ENCODE measurements around the gene ASPSCR1. TPM values are rescaled to one million over a fixed set of nuclear protein-coding genes. Genes with fewer than 3 reads are reported as not detected.

ASPSCR1 gene
- total and polyA plus RNA-seq, 4 experiments from 2014 or later: 25.1 to 40.6 (median 38.6) TPM

- POLR2A ChIA-PET (ENCODE audit: partially characterized antibody): interaction anchor here (0.6 to 3.6 kb wide), 2 partner anchors 12 to 41 kb away, joined by 3 to 14 read pairs; partner anchors contain the start of gene DUS1L
- intact Hi-C loops (cut with micrococcal nuclease): loop anchor here (5.0 kb wide), 3 partner anchors 72 to 177 kb away; partner anchors contain the start of genes FASN and P4HB
- CTCF ChIA-PET (ENCODE audit: partially characterized antibody): interaction anchor here (2.6 kb wide), 1 partner anchor 13 kb away, joined by 9 read pairs; the partner anchor contains the start of gene DCXR
- Mint-ChIP-seq H3K27ac (no peak overlapping the region), H3K36me3 (peaks cover 0 to 3% of the 10 kb centered on the region in 2 donors), H3K9me3 (no peaks in the 10 kb centered on the region), H3K27me3 (no peaks in the 10 kb centered on the region), H3K4me1 (peaks cover 6 to 34% (median 17%) of the 10 kb centered on the region in 4 donors), H3K4me3 (peak overlapping the region in 1 of 8 donors; percentile 46)
- H3K36me3 ChIP-seq (ENCODE audit: insufficient read depth, low read length): no peaks in the 10 kb centered on the region
- no peaks in the 10 kb centered on the region for H3K9me3 ChIP-seq (ENCODE audit: control insufficient read depth in 1 of 2, low read length in 2 of 2)
- no peak overlapping the region for H3K4me3 ChIP-seq (ENCODE audit: low read length in 2 of 2)
- H3K27me3 ChIP-seq (ENCODE audit: insufficient read depth, low read length): no peaks in the 10 kb centered on the region
- no peak overlapping the region for H3K27ac ChIP-seq (ENCODE audit: low read depth, low read length)
- H3K4me1 ChIP-seq (ENCODE audit: insufficient read depth, low read length): peaks cover 30% of the 10 kb centered on the region
- no peak for DNase-seq
These were observed 47.4 kb downstream of the ASPSCR1 start for GRCh38 chr17:82024859-82025258.

DNA sequence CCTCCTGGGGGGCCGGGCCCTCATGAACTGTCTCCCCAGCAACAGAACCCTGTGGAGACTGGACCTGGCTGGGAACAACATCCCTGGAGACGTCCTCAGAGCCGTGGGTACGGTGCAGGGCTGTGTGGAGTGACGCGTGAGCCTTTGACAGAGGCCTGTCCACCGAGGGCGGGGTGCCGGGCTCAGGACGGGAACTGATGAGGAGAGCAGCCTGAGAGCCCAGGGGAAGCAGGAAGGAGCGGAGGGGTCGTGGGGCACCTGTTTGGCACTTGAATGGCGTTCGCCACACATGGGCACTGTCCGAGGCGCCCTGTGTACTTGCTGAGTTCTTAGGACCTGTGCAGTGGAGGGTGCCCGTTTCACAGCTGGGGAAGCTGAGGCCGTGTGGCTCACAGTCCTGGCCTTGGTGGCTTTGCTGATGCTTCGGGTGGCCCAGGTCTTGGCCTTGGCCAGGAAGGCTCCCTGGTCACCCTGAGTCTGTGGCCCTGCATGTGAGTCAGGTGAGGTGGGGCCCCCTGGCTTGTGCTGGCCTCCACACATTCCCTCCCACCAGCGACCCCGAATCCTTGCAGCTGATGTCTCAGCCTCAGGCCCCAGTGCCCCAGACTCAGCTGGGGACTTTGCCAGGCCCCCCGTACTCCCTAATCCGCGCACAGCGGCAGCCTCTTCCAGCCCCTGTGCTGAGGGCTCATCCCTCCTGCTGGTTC is 48.1 kb downstream of the ASPSCR1 start:
- peak overlapping the region in 2 of 8 donors; percentile 6 to 15 for H3K4me3 Mint-ChIP-seq
- Histone ChIP-seq H3K36me3 (ENCODE audit: insufficient read depth, low read length) (no peaks in the 10 kb centered on the region), H3K4me1 (ENCODE audit: insufficient read depth, low read length) (peaks cover 34% of the 10 kb centered on the region), H3K27me3 (ENCODE audit: insufficient read depth, low read length) (no peaks in the 10 kb centered on the region), H3K27ac (ENCODE audit: low read depth, low read length) (no peak overlapping the region), H3K9me3 (ENCODE audit: control insufficient read depth in 1 of 2, low read length in 2 of 2) (no peaks in the 10 kb centered on the region), H3K4me3 (ENCODE audit: low read length in 2 of 2) (no peak overlapping the region)
- H3K4me1 Mint-ChIP-seq: peaks cover 8 to 32% (median 18%) of the 10 kb centered on the region in 4 donors
- CTCF ChIA-PET (ENCODE audit: partially characterized antibody): interaction anchor here (1.0 to 2.6 kb wide), 3 partner anchors 12 to 296 kb away, joined by 3 to 9 read pairs (median 3); partner anchors contain the start of gene DCXR
- peaks cover 0 to 3% of the 10 kb centered on the region in 2 donors for H3K36me3 Mint-ChIP-seq
- no peaks in the 10 kb centered on the region for H3K27me3 Mint-ChIP-seq
- POLR2A ChIA-PET (ENCODE audit: partially characterized antibody): interaction anchor here (0.6 to 1.3 kb wide), 2 partner anchors 13 to 73 kb away, joined by 3 to 5 read pairs; no protein-coding TSS in a partner anchor
- no peaks in the 10 kb centered on the region for H3K9me3 Mint-ChIP-seq
- DNase-seq: no peak
- H3K27ac Mint-ChIP-seq: no peak overlapping the region
- intact Hi-C loops (cut with micrococcal nuclease): no loop called here

DNA sequence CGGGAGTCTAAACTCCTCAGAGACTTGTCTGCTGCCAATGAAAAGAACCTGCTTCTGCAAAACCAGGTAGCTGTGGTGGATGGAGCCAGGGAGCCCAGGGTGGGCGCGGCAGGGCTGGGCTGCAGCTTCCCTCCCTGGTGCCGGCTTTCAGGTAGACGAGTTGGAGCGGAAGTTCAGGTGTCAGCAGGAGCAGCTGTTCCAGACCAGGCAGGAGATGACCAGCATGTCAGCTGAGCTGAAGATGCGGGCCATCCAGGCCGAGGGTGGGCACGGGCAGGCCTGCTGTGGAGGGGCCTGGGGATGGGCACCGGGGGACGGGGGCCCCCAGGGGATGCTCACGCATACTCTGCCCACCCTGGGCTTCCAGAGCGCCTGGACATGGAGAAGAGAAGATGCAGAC is 50.8 kb downstream of the ASPSCR1 start:
- H3K27me3 ChIP-seq (ENCODE audit: insufficient read depth, low read length): no peaks in the 10 kb centered on the region
- H3K27me3 Mint-ChIP-seq: no peaks in the 10 kb centered on the region
- no peak overlapping the region for H3K27ac ChIP-seq (ENCODE audit: low read depth, low read length)
- H3K36me3 Mint-ChIP-seq: no peaks in the 10 kb centered on the region
- intact Hi-C loops (cut with micrococcal nuclease): no loop called here
- POLR2A ChIA-PET (ENCODE audit: partially characterized antibody): interaction anchor here (0.7 to 1.6 kb wide), 3 partner anchors 23 to 126 kb away, joined by 3 to 5 read pairs (median 3); partner anchors contain the start of gene DUS1L
- H3K4me3 Mint-ChIP-seq: no peak overlapping the region
- no peaks in the 10 kb centered on the region for H3K9me3 Mint-ChIP-seq
- H3K36me3 ChIP-seq (ENCODE audit: insufficient read depth, low read length): no peaks in the 10 kb centered on the region
- no peak overlapping the region for H3K27ac Mint-ChIP-seq
- no peak overlapping the region for H3K4me3 ChIP-seq (ENCODE audit: low read length in 2 of 2)
- CTCF ChIA-PET (ENCODE audit: partially characterized antibody): interaction anchor here (1.2 to 2.1 kb wide), 2 partner anchors 9 to 208 kb away, joined by 5 to 7 read pairs; partner anchors contain the start of gene DCXR
- peaks cover 4 to 15% (median 6%) of the 10 kb centered on the region in 4 donors for H3K4me1 Mint-ChIP-seq
- H3K4me1 ChIP-seq (ENCODE audit: insufficient read depth, low read length): peaks cover 21% of the 10 kb centered on the region
- H3K9me3 ChIP-seq (ENCODE audit: control insufficient read depth in 1 of 2, low read length in 2 of 2): no peaks in the 10 kb centered on the region
- no peak for DNase-seq

DNA sequence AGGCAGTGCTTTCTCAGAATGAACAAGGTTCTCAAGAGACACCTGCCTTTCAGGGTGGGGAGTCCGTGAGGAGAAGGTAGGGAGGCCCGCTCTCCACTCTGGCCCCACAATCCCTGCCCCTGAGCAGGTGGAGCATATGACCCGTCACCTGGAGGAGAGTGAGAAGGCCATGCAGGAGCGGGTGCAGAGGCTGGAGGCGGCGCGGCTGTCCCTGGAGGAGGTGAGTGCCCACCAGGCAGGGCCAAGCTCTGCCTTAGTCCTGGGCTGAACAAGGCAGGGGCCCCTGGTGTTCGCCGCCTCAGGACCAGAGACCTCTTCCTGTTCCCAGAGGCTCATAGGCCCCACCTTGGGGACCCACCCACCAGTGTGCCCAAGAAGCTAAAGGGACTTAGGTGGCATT is 51.5 kb downstream of the ASPSCR1 start:
- DNase-seq: no peak
- no peak overlapping the region for H3K27ac Mint-ChIP-seq
- no peak overlapping the region for H3K4me3 ChIP-seq (ENCODE audit: low read length in 2 of 2)
- POLR2A ChIA-PET (ENCODE audit: partially characterized antibody): interaction anchor here (0.9 to 3.2 kb wide), 7 partner anchors 22 to 123 kb away, joined by 3 to 28 read pairs (median 3); partner anchors contain the start of genes DUS1L and FASN
- H3K27ac ChIP-seq (ENCODE audit: low read depth, low read length): no peak overlapping the region
- H3K27me3 Mint-ChIP-seq: no peaks in the 10 kb centered on the region
- CTCF ChIA-PET (ENCODE audit: partially characterized antibody): interaction anchor here (1.2 to 4.1 kb wide), 7 partner anchors 9 to 293 kb away, joined by 5 to 70 read pairs (median 9); partner anchors contain the start of gene DCXR
- H3K4me3 Mint-ChIP-seq: no peak overlapping the region
- no peaks in the 10 kb centered on the region for H3K36me3 ChIP-seq (ENCODE audit: insufficient read depth, low read length)
- intact Hi-C loops (cut with micrococcal nuclease): no loop called here
- no peaks in the 10 kb centered on the region for H3K9me3 Mint-ChIP-seq
- H3K36me3 Mint-ChIP-seq: no peaks in the 10 kb centered on the region
- H3K4me1 Mint-ChIP-seq: peaks cover 4 to 11% (median 5%) of the 10 kb centered on the region in 4 donors
- peaks cover 16% of the 10 kb centered on the region for H3K4me1 ChIP-seq (ENCODE audit: insufficient read depth, low read length)
- H3K27me3 ChIP-seq (ENCODE audit: insufficient read depth, low read length): no peaks in the 10 kb centered on the region
- no peaks in the 10 kb centered on the region for H3K9me3 ChIP-seq (ENCODE audit: control insufficient read depth in 1 of 2, low read length in 2 of 2)

GRCh38 chr17:82029391-82029790 is 52.0 kb downstream of the ASPSCR1 start:
- intact Hi-C loops (cut with micrococcal nuclease): no loop called here
- Mint-ChIP-seq H3K9me3 (no peaks in the 10 kb centered on the region), H3K27ac (peak overlapping the region in 2 of 7 donors; percentile 64 to 81), H3K4me3 (peak overlapping the region in 4 of 8 donors; percentile 39 to 60 (median 54)), H3K27me3 (no peaks in the 10 kb centered on the region), H3K4me1 (peaks cover 3 to 8% (median 5%) of the 10 kb centered on the region in 4 donors), H3K36me3 (no peaks in the 10 kb centered on the region)
- no peak for DNase-seq
- H3K27me3 ChIP-seq (ENCODE audit: insufficient read depth, low read length): no peaks in the 10 kb centered on the region
- H3K9me3 ChIP-seq (ENCODE audit: control insufficient read depth in 1 of 2, low read length in 2 of 2): no peaks in the 10 kb centered on the region
- no peaks in the 10 kb centered on the region for H3K36me3 ChIP-seq (ENCODE audit: insufficient read depth, low read length)
- POLR2A ChIA-PET (ENCODE audit: partially characterized antibody): interaction anchor here (0.9 to 3.2 kb wide), 12 partner anchors 8 to 200 kb away, joined by 3 to 28 read pairs (median 6); partner anchors contain the start of genes CENPX, DUS1L, FASN and SLC16A3
- CTCF ChIA-PET (ENCODE audit: partially characterized antibody): interaction anchor here (1.0 to 4.1 kb wide), 16 partner anchors 8 to 292 kb away, joined by 4 to 70 read pairs (median 7); partner anchors contain the start of gene CENPX
- H3K4me1 ChIP-seq (ENCODE audit: insufficient read depth, low read length): peaks cover 12% of the 10 kb centered on the region
- no peak overlapping the region for H3K4me3 ChIP-seq (ENCODE audit: low read length in 2 of 2)
- no peak overlapping the region for H3K27ac ChIP-seq (ENCODE audit: low read depth, low read length)

DNA sequence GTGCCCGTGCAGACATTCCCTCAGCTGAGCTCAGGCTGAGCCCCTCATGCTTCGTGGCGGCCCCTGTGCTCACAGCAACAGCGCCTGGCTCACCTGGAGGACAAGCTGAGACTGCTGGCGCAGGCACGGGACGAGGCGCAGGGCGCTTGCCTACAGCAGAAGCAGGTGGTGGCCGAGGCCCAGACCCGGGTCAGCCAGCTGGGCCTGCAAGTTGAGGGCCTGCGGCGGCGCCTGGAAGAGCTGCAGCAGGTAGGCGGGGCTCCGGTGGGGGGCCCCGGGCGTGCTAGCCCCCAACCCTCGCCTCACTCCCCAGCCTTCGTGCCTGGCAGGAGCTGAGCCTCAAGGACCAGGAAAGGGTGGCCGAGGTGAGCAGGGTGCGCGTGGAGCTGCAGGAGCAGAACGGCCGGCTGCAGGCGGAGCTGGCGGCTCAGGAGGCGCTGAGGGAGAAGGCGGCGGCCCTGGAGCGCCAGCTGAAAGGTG is 52.6 kb downstream of the ASPSCR1 start:
- Histone ChIP-seq H3K4me1 (ENCODE audit: insufficient read depth, low read length) (peaks cover 12% of the 10 kb centered on the region), H3K36me3 (ENCODE audit: insufficient read depth, low read length) (no peaks in the 10 kb centered on the region), H3K27me3 (ENCODE audit: insufficient read depth, low read length) (no peaks in the 10 kb centered on the region), H3K4me3 (ENCODE audit: low read length in 2 of 2) (no peak overlapping the region), H3K27ac (ENCODE audit: low read depth, low read length) (no peak overlapping the region), H3K9me3 (ENCODE audit: control insufficient read depth in 1 of 2, low read length in 2 of 2) (no peaks in the 10 kb centered on the region)
- ChIA-PET CTCF (ENCODE audit: partially characterized antibody) (interaction anchor here (0.8 to 4.1 kb wide), 26 partner anchors 9 to 292 kb away, joined by 3 to 70 read pairs (median 5); partner anchors contain the start of gene CENPX), POLR2A (ENCODE audit: partially characterized antibody) (interaction anchor here (0.7 to 3.2 kb wide), 20 partner anchors 8 to 489 kb away, joined by 3 to 28 read pairs (median 5); partner anchors contain the start of genes CENPX, DUS1L, FASN and GPS1)
- Mint-ChIP-seq H3K9me3 (no peaks in the 10 kb centered on the region), H3K36me3 (peaks cover 0 to under 1% of the 10 kb centered on the region in 2 donors), H3K27me3 (no peaks in the 10 kb centered on the region), H3K4me1 (peaks cover 3 to 10% (median 6%) of the 10 kb centered on the region in 4 donors), H3K27ac (no peak overlapping the region), H3K4me3 (peak overlapping the region in 1 of 8 donors; percentile 85)
- DNase-seq: no peak
- intact Hi-C loops (cut with micrococcal nuclease): loop anchor here (1.0 to 10.0 kb wide), 4 partner anchors 124 to 521 kb away; partner anchors contain the start of genes HEXD and OGFOD3
